Endothelial cell of umbilical vein (primary cell): ENCODE measurements around the gene P2RY11. TPM values are rescaled to one million over a fixed set of nuclear protein-coding genes. Genes with fewer than 3 reads are reported as not detected.

Source experiments
- BruUV-seq: library from RNA; stranded (reverse); fragments of 400-500 nt; replicated peaks from 2 replicates; lab custom pipeline; 2021; lab: Mats Ljungman, UMichigan
- CTCF ChIA-PET: fragments of 300-600, 350-600 bp; sonication (Branson Sonifier 250); formaldehyde crosslinking; loops from one replicate; lab custom pipeline; 2021; ENCODE audit warnings: antibody characterized with exemption, inconsistent platforms; lab: Charles Lee
- POLR2A ChIA-PET: fragments of 300-600, 350-600 bp; sonication (Branson Sonifier 250); formaldehyde crosslinking; loops from one replicate; lab custom pipeline; 2021; ENCODE audit warnings: antibody characterized with exemption, inconsistent platforms; lab: Charles Lee
- DNase-seq: peaks from one replicate; pipeline ENCODE4 v3.0.0-alpha.2; 2011; ENCODE audit warnings: low read depth, low spot score
- FAIRE-seq: peaks from 2 replicates; lab custom pipeline; 2011; peaks lifted over from hg19 to GRCh38; lab: Jason Lieb, UNC
- H2AFZ ChIP-seq: 2 replicates; pipeline ENCODE4 v1.6.0; 2012; ENCODE audit warnings: low read depth, low read length, control low read depth, inconsistent platforms
- H3K27ac ChIP-seq: 2 replicates; pipeline ENCODE4 v1.5.1; 2011; ENCODE audit warnings: low read depth, mild to moderate bottlenecking, control low read depth, low read length, moderate library complexity; ENCODE audit not compliant: insufficient read depth
- H3K27me3 ChIP-seq, 2 experiments: 2 replicates each; pipeline versions ENCODE4 v1.6.0 to v1.6.1; 2011; ENCODE audit warnings: low read length in 2 of 2, mixed read lengths in 1 of 2; ENCODE audit not compliant: control insufficient read depth in 2 of 2, insufficient read depth in 2 of 2
- H3K36me3 ChIP-seq, 2 experiments: 2 replicates in 1 of 2; 3 replicates in 1 of 2; pipeline ENCODE4 v1.5.1; 2011; ENCODE audit warnings: low read length in 2 of 2, mild to moderate bottlenecking in 1 of 2, moderate library complexity in 1 of 2; ENCODE audit not compliant: control insufficient read depth in 2 of 2, insufficient read depth in 2 of 2; ENCODE audit errors: extremely low read depth in 1 of 2
- H3K4me1 ChIP-seq: 3 replicates; pipeline ENCODE4 v1.5.1; 2011; ENCODE audit warnings: mild to moderate bottlenecking, low read length; ENCODE audit not compliant: control insufficient read depth, insufficient read depth; ENCODE audit errors: extremely low read depth
- H3K4me2 ChIP-seq: 2 replicates; pipeline ENCODE4 v1.6.1; 2011; ENCODE audit warnings: low read length, control low read depth, mixed read lengths; ENCODE audit not compliant: insufficient read depth
- H3K4me3 ChIP-seq, 3 experiments: fragments of 200-600 bp in 1 of 3; sonication (generic), shearing (Covaris generic) in 1 of 3; replicated peaks in 1 of 3; 2 replicates each; pipeline ENCODE4 v1.5.1; 2011 to 2016; ENCODE audit warnings: control low read depth in 3 of 3, low read length in 3 of 3, mild to moderate bottlenecking in 2 of 3, inconsistent platforms in 1 of 3, low read depth in 1 of 3, moderate library complexity in 1 of 3; ENCODE audit not compliant: insufficient read depth in 1 of 3
- H3K79me2 ChIP-seq: 2 replicates; pipeline ENCODE4 v1.6.0; 2012; ENCODE audit warnings: low read length, inconsistent platforms; ENCODE audit not compliant: control insufficient read depth, insufficient read depth
- H3K9ac ChIP-seq: replicated peaks from 2 replicates; pipeline ENCODE3; 2011; ENCODE audit warnings: low read length, control low read depth; ENCODE audit not compliant: insufficient read depth; ENCODE audit errors: extremely low read depth
- H3K9me1 ChIP-seq: replicated peaks from 3 replicates; pipeline ENCODE4 v1.6.0; 2011; ENCODE audit warnings: mild to moderate bottlenecking, low read length; ENCODE audit not compliant: control insufficient read depth, insufficient read depth; ENCODE audit errors: extremely low read depth
- H3K9me3 ChIP-seq: replicated peaks from 2 replicates; pipeline ENCODE4 v1.5.1; 2012; ENCODE audit warnings: low read length, inconsistent platforms; ENCODE audit not compliant: control insufficient read depth, insufficient read depth
- H4K20me1 ChIP-seq: replicated peaks from 2 replicates; pipeline ENCODE3; 2011; ENCODE audit warnings: mild to moderate bottlenecking, low read length; ENCODE audit not compliant: control insufficient read depth, insufficient read depth; ENCODE audit errors: extremely low read depth
- CTCF ChIP-seq, 2 donors: IDR thresholded peaks; 1 replicate in 1 of 2; 2 replicates in 1 of 2; pipeline ENCODE4 v1.5.1; 2011; ENCODE audit warnings: low read length in 2 of 2, mild to moderate bottlenecking in 2 of 2, moderate library complexity in 2 of 2, control low read depth in 1 of 2, inconsistent platforms in 1 of 2, low read depth in 1 of 2; ENCODE audit not compliant: insufficient read depth in 1 of 2; ENCODE audit errors: extremely low read depth in 1 of 2
- EZH2 ChIP-seq: IDR thresholded peaks from 2 replicates; pipeline ENCODE4 v1.6.1; 2012; ENCODE audit warnings: borderline replicate concordance, low read depth, mild to moderate bottlenecking, moderate library complexity, low read length, inconsistent platforms; ENCODE audit not compliant: severe bottlenecking
- FOS ChIP-seq: IDR thresholded peaks from 2 replicates; pipeline ENCODE4 v1.6.1; 2011; ENCODE audit warnings: mild to moderate bottlenecking, low read length, moderate library complexity, borderline replicate concordance; ENCODE audit not compliant: insufficient read depth
- GATA2 ChIP-seq: IDR thresholded peaks from 2 replicates; pipeline ENCODE4 v1.7.0; 2011; ENCODE audit warnings: low read depth, mild to moderate bottlenecking, moderate library complexity, mixed read lengths, low read length; ENCODE audit not compliant: insufficient read length, insufficient read depth
- JUN ChIP-seq: IDR thresholded peaks from 2 replicates; pipeline ENCODE4 v1.6.1; 2011; ENCODE audit warnings: borderline replicate concordance, low read depth; ENCODE audit not compliant: insufficient read length, insufficient read depth
- MAX ChIP-seq: IDR thresholded peaks from 2 replicates; pipeline ENCODE4 v1.6.1; 2011; ENCODE audit not compliant: insufficient read depth, insufficient read length
- MYC ChIP-seq: IDR thresholded peaks from one replicate; pipeline ENCODE4 v1.6.1; 2011; ENCODE audit warnings: mild to moderate bottlenecking, low read depth, low read length
- POLR2A ChIP-seq: IDR thresholded peaks from 2 replicates; pipeline ENCODE4 v1.6.1; 2012; ENCODE audit warnings: low read depth, mild to moderate bottlenecking, control low read depth, low read length
- POLR2AphosphoS5 ChIP-seq: IDR thresholded peaks from 2 replicates; pipeline ENCODE4 v1.6.1; 2012; ENCODE audit warnings: low read depth, mild to moderate bottlenecking, control low read depth, low read length, moderate library complexity; ENCODE audit not compliant: insufficient read depth
- dilution Hi-C: fragments of 300-500 bp; cut with MboI; formaldehyde crosslinking; loops from one replicate; pipeline ENCODE4 v1.15.0; 2019; ENCODE audit warnings: low sequenced_read_pairs; ENCODE audit not compliant: extremely low pct_ligation_motif_present
- intact Hi-C: fragments of 100-400 bp; cut with micrococcal nuclease; formaldehyde crosslinking; loops from one replicate; pipeline ENCODE4 v1.10.0; 2022
- polyA plus RNA-seq, 4 experiments: library from polyadenylated mRNA; depleted of rRNA in 3 of 4; stranded (reverse) in 3 of 4; unstranded in 1 of 4; fragments of >200 nt; gene quantifications; 2 replicates each; pipeline versions ENCODE4 v1.2.1 to v1.2.3, GENCODE V29; 2011 to 2012; ENCODE audit warnings: missing spikeins in 1 of 4
- total RNA-seq: library from RNA; stranded (reverse); gene quantifications from 2 replicates; pipeline ENCODE4 v1.2.3, GENCODE V29; 2021

P2RY11 gene
- total and polyA plus RNA-seq, 2 donors (not counting 3 experiments of a cell fraction or from before 2014, with no cell fraction given): 3.6 to 14.6 TPM

- POLR2A ChIA-PET: no interaction called here
- Histone ChIP-seq H3K4me2 (no peak overlapping the region), H3K4me3 (no peak overlapping the region), H3K9me3 (no peaks in the 10 kb centered on the region), H3K9ac (no peak overlapping the region), H2AFZ (no peak overlapping the region), H4K20me1 (no peaks in the 10 kb centered on the region), H3K27me3 (no peaks in the 10 kb centered on the region), H3K9me1 (no peaks in the 10 kb centered on the region), H3K36me3 (peaks cover 8 to 31% of the 10 kb centered on the region in 2 experiments), H3K27ac (no peak overlapping the region), H3K4me1 (peaks cover 9% of the 10 kb centered on the region), H3K79me2 (peaks cover 28% of the 10 kb centered on the region)
- dilution Hi-C loops: no loop called here
- DNase-seq (no peak), FAIRE-seq (no peak)
- TF ChIP-seq POLR2A: no peak
- BruUV-seq: no TSS peak
- CTCF ChIA-PET: interaction anchor here (0.6 to 1.0 kb wide), 2 partner anchors 12 to 124 kb away, joined by 3 read pairs; no protein-coding TSS in a partner anchor
- intact Hi-C loops: loop anchor here (10.0 kb wide), 1 partner anchor 87 kb away; the partner anchor contains the start of gene DNMT1
Observed at GRCh38 chr19:10107817-10108367, 3.6 kb upstream of the P2RY11 start.

GRCh38 chr19:10109528-10109927, 2.0 kb upstream of the P2RY11 start:
- CTCF ChIA-PET: no interaction called here

More at GRCh38 chr19:10109528-10109927, 2.0 kb upstream of the P2RY11 start:
- Histone ChIP-seq H3K36me3 (peaks cover 8 to 35% of the 10 kb centered on the region in 2 experiments), H3K79me2 (peaks cover 28% of the 10 kb centered on the region), H3K9me3 (no peaks in the 10 kb centered on the region), H3K27me3 (no peaks in the 10 kb centered on the region), H3K4me3 (no peak overlapping the region), H3K4me2 (no peak overlapping the region), H3K27ac (no peak overlapping the region), H4K20me1 (no peaks in the 10 kb centered on the region), H3K4me1 (peaks cover 9% of the 10 kb centered on the region), H3K9ac (no peak overlapping the region), H3K9me1 (no peaks in the 10 kb centered on the region), H2AFZ (no peak overlapping the region)
- POLR2A ChIA-PET: no interaction called here
- BruUV-seq: no TSS peak
- intact Hi-C loops (loop anchor here (10.0 kb wide), 1 partner anchor 85 kb away; the partner anchor contains the start of gene DNMT1), dilution Hi-C loops (no loop called here)
- TF ChIP-seq JUN (no peak), FOS (no peak), MAX (no peak), CTCF (IDR thresholded peaks at IDR 0.05; ENCODE audit: extremely low read depth in 1 of 2, insufficient read depth in 1 of 2, low read depth in 1 of 2, low read length in 2 of 2) (no peak), MYC (no peak), POLR2AphosphoS5 (no peak), EZH2 (no peak), GATA2 (no peak), POLR2A (no peak)
- DNase-seq: no peak
- FAIRE-seq: no peak
